Right lung (tissue), 5 donors: ENCODE measurements around the gene REST. TPM values are rescaled to one million over a fixed set of nuclear protein-coding genes. Genes with fewer than 3 reads are reported as not detected.

ENCODE experiments used
- DNase-seq, 2 donors: peaks; one replicate each; pipeline ENCODE4 v3.0.0-alpha.2; 2013
- polyA plus RNA-seq, 5 donors: library from polyadenylated mRNA; unstranded; fragments of 120-200 nt; gene quantifications; one replicate each; pipeline versions ENCODE4 v1.2.1 to v1.2.3, GENCODE V29; 2013; ENCODE audit warnings: inconsistent platforms in 1 of 5, low replicate concordance in 1 of 5; ENCODE audit not compliant: insufficient read length in 5 of 5, insufficient read depth in 1 of 5

REST gene
- polyA plus RNA-seq, 5 donors: 29.6 to 47.5 (median 42.6) TPM

- no peak for DNase-seq
These were observed 65.1 kb downstream of the REST start for GRCh38 chr4:56972809-56973208.

- no peak for DNase-seq
These were observed 65.6 kb downstream of the REST start for GRCh38 chr4:56973336-56973735.

GRCh38 chr4:56976283-56976836 is 68.7 kb downstream of the REST start:
- peak in 1 of 2 donors; percentile 16 for DNase-seq

DNA sequence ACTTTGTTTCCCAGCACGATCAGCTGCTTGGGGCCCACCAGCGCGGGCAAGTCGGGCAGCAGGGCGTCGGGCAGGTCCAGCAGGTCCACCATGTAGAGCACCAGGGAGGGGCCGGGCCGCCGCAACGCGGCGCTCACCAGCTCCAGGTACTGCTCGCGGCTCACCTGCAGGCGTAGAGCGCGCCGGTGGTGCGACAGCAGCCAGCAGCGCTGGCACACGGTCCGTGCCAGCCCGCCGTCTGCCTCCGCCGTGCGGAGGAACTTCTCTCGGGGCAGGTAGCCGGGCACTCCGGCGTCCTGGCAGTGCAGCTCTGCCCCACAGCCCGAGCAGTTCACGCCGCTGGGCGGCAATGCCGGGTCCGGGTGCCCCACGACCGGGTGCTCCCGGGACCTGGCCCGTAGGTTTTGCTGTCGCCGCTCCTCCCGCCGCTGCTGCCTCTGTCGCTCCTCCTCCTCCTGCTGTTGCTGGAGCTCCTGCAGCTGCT is 69.2 kb downstream of the REST start:
- peak in 1 of 2 donors; percentile 30 for DNase-seq

- DNase-seq: peak; percentile 98 to 99
These were observed 69.8 kb downstream of the REST start, which contains the start of gene NOA1 for GRCh38 chr4:56977321-56978012. TSS of gene NOA1 (minus strand) at chr4:56977606. CDS start at chr4:56977585, 21 bp downstream.

GRCh38 chr4:56978750-56979303 is 71.1 kb downstream of the REST start, which contains the start of gene POLR2B:
TSS of gene POLR2B (plus strand) at chr4:56978896. CDS start at chr4:56978986, 90 bp downstream.
- peak; percentile 86 to 91 for DNase-seq

GRCh38 chr4:56979421-56980072 is 71.8 kb downstream of the REST start:
- no peak for DNase-seq

DNA sequence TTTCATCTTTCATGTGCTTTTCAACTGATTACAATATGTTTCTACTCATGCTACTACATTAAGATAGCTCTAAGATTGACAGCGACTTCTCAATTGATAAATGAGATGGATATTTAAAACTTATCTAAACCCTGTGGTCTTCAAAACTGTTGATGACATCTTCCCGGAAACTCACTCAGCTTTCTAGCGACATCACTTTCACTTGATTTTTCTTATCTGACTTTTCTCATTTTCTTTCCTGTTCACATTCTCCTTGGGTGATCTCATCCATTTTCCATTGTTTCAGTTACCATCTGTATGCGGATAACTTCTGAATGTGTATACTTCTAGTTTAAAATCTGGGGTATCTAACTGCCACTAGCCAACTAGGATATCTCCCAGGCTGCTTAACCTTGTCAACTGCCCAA is 74.1 kb downstream of the REST start:
- DNase-seq: no peak

- DNase-seq: no peak
These were observed 78.5 kb downstream of the REST start for GRCh38 chr4:56986192-56986591.

DNA sequence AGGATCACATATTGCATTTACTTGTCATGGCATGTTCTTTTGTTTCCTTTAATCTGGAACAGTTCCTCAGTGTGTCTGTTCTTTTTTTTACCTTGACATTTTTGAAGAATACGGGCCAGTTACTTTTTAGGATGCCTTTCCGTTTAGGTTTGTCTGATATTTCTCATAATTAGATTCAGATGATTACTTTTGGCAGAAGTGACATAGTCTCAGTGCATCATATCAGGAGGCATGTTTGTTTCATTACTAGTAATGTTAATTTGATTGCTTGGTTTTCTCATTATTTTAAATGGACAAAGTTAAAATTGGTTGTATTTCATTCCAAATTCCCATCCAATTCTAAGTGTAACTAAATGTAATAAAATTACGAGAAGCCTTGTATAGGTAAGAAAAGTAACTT is 79.3 kb downstream of the REST start:
- no peak for DNase-seq

DNA sequence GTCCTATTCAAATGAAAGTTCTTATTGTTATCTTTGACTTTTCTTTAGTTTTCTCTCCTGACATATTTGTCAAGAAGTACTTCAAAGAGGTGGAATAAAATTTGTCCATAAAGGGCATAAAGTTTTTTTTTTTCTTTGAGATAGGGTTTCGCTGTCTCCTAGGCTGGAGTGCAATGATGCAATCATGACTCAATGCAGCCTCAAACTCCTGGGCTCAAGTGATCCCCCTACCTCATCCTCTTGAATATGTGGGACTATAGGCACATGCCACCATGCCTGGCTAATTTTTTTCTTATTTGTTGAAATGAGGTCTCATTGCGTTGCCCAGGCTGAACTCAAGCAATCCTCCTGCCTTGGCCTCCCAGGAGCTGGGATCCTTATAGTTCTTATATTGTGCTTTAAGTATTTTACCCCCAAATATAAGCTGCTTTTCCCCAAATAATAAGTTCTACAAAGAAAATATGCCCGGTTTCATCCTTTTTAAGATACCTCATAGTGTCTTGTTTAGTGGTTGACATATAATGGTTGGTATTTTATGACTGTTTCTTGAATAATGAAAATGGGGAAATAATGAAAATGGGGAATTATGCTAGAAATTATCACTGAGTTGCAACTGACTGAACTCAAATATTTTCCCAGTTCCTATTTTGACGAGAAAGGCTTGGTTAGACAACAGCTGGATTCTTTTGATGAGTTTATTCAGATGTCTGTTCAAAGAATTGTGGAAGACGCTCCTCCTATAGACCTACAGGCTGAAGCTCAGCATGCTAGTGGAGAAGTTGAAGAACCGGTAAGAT is 82.6 kb downstream of the REST start:
- no peak for DNase-seq

- peak; percentile 79 to 86 for DNase-seq
These were observed 87.8 kb downstream of the REST start for GRCh38 chr4:56995525-56995924.

DNA sequence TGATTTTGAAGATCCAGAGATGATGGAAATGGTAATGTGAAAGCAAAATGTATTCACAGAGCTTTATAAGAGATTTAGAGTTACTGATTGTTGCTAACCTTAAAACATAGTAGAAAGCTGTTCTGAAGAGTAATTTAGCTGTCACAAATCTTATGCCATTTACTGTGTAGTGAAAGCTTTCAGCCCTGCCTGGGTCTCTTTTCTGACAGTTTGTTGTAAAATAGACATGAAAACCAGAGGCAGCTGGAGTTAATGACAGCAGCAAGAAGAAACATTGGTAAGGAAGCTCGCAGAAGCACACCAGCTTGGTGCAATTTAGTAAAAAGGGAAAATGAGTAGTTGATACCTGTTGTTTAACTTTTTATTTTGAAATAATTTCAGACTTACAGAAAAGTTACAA is 92.1 kb downstream of the REST start:
- DNase-seq: no peak

- no peak for DNase-seq
These were observed 105.9 kb downstream of the REST start for GRCh38 chr4:57013543-57014120.

Other genes with a start within 250 kb of the REST start
- 10 to 100 TPM; 29.8 to 46.2 (median 37.4) TPM for gene HOPX, start 226.6 kb upstream of the REST start, polyA plus RNA-seq
- gene SPINK2, start 86.2 kb upstream of the REST start, polyA plus RNA-seq: under 1 TPM in 3 of 5 donors, not detected in 2; 0.31 to 0.65 (median 0.45) TPM
- gene NOA1, start 69.7 kb downstream of the REST start, polyA plus RNA-seq: 10 to 100 TPM; 22.5 to 23.9 (median 23.3) TPM
- gene POLR2B, start 71.0 kb downstream of the REST start, polyA plus RNA-seq: 100 to 1,000 TPM in 4 of 5 donors, 10 to 100 TPM in 1; 91.1 to 133 (median 121) TPM
- gene IGFBP7, start 202.5 kb downstream of the REST start, polyA plus RNA-seq: 100 to 1,000 TPM; 261 to 353 (median 329) TPM